PC-9 (cell line): ENCODE data around the gene LRRC74A.

Experiments used
- CTCF ChIP-seq: fragments of 200-600 bp; sonication (generic); conservative IDR thresholded peaks from 2 replicates; pipeline ENCODE4 v1.6.1; 2017; ENCODE audit warnings: mixed run types, antibody characterized with exemption, mild to moderate bottlenecking, moderate library complexity
- EZH2 ChIP-seq: fragments of 200-600 bp; sonication (generic); IDR thresholded peaks from 2 replicates; pipeline ENCODE4 v1.8.0; 2017; ENCODE audit warnings: antibody characterized with exemption, low read depth

DNA sequence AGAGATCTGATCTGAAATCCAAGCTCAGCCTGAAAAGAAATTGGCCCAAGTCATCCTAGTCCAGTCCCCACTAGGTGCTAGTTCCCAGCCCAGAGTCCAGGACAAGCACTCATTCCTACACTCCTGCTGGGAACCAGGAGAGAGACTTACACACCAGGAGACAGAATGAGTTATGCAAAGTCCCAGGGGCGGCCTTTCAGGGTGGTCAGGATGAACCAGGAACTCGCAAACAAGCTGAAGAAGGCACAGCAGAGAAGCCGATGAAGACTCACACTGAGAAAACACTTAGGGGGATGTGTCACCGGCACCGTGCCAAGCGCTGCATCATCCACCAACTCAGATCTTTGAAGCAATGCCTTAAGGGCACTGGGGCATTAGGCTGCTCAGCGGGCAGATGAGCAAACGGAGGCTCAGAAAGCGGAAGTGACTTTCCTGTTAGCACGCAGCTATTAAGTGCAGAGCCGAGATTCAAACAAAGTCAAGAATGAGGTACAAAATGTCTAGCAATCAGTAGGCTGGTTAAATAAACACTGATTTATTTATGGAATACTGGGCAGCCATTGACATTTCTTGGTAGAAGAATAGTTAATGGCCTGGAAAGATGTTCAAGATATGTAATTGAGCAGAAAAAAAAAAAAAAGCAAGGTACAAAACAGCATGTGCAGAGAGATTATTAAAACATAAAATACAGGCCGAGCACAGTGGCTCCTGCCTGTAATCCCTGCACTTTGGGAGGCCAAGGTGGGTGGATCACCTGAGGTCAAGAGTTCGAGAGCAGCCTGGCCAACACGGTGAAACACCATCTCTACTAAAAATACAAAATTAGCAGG, 78.7 kb downstream of the LRRC74A start:
- TF ChIP-seq CTCF (no peak), EZH2 (no peak)
